NCI-H128 (cell line): ENCODE results near the gene PIGH.
"Not testable (repeated sequence)": the region's sequence is repeated elsewhere in the genome, so short reads cannot be mapped to it uniquely, and the experiment has no call there.

ENCODE experiments used
- DNase-seq: peaks from one replicate; lab custom pipeline; 2025; ENCODE audit not compliant: unreplicated experiment; lab: John Stamatoyannopoulos, UW

Gene PIGH

DNA sequence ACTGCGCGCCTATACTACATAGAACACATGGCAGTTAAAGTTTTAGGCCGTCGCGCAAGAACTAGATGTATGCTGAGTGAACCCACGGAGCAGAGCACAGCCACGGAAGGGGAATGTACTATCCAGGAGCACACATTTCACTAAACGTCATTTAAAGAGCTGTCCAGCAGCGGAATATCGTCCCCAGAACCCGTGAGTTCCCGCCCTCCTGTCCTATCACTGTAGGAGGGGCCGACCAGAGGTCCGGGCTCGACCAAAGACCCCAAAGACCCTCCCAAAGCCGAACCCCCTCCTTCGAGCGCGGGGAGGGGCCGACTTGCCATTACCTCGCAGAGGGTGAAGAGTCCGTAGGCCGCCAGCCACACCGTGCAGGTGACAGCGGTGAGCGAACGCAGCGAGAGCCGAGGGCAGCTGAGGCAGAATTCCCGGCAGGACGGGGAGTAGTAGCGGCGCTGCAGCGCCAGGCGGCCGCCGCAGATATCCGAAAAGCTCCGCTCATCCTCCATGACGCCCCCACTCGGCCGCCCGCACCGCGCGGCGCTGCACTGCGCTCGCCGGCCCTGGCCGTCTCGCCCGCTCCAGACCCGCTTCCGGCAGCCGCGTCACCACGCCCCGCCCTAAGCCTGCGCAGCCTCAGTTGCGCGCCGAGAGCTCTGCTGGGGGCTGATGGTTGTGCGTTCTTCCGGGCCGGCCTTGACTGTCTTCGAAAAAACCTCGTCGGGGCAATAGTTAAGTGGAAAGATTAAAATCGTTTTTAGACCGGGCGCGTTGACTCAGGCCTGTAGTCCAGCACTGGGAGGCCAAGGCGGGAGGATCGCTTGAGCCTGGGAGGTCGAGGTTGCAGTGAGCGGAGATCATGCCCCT, at the start of gene PIGH:
Gene PIGH (minus strand): TSS at position 571 of the 864 bp plus-strand sequence. CDS start 65 bp downstream, at position 506.
- DNase-seq: peak; percentile 53

DNA sequence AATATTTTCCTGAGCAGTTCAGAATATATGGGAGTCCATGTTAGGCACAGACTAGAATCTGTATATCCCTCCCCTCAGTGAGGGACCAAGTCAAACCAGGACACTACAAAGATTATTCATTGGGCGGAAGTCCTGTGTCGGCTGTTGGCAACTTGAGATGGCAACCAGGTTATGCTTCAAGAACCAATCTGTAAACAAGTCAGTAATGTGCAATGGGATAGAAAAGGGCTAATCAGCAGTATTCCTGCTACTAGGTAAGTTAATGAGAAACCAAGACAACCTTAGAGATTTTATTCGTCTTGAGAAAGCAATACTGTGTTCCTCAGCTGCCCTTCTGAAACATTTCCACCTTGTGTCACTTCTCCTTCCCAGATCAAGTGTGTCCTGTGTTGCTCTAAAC, 46.1 kb upstream of the PIGH start:
- DNase-seq: no peak

- no peak for DNase-seq
These were observed 45.3 kb upstream of the PIGH start for GRCh38 chr14:67645414-67645813.

DNA sequence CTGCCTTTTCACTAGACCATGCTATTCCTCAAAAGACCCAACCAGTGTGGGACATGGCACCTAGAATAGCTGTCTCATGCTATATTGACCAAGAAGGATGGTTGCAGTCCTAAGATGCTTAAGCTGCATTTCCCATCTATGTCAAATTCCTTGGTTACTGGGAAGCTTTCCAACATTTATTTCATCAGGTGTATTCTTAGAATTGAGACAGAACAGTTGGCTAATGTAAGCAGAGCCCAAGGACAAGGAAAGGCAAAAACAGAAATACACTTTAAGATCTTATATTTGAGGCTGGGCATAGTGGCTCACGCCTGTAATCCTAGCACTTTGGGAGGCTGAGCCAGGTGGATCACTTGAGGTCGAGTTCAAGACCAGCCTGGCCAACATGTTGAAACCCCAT, 44.4 kb upstream of the PIGH start:
- DNase-seq: no peak

GRCh38 chr14:67643713-67644112, 43.6 kb upstream of the PIGH start:
- DNase-seq: no peak

- DNase-seq: no peak
These were observed 42.1 kb upstream of the PIGH start for GRCh38 chr14:67641902-67642749.

- DNase-seq: no peak
These were observed 41.4 kb upstream of the PIGH start for GRCh38 chr14:67641480-67641879.

GRCh38 chr14:67638642-67639041, 38.6 kb upstream of the PIGH start:
- no peak for DNase-seq

- DNase-seq: peak; percentile 38
These were observed 36.4 kb upstream of the PIGH start for GRCh38 chr14:67636361-67636919.

- no peak for DNase-seq
These were observed 33.5 kb upstream of the PIGH start for GRCh38 chr14:67633451-67634147.

DNA sequence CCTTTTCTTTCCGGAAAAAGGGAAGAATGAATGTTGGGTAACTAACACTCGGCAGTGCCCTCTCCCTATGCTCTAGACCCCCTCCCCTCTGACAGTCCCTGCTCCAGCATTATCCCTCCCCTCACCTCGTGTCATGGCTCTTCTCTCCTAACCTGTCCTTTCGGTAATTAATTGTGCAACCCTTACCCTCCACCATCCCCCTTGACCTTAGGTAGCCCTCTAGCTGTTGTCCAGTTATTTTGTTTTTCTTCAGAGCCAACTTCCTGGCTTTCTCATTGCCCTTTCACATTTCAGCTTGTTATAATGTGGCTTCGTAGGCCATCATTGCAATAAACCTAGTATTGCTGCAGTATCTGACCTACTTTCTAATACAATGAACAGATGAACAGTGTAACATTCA, 30.9 kb upstream of the PIGH start:
- no peak for DNase-seq

- DNase-seq: no peak
These were observed 30.1 kb upstream of the PIGH start for GRCh38 chr14:67630186-67630585.

- no peak for DNase-seq
These were observed 27.5 kb upstream of the PIGH start for GRCh38 chr14:67627519-67627918.

GRCh38 chr14:67626131-67626530, 26.1 kb upstream of the PIGH start:
- not testable (repeated sequence) for DNase-seq

GRCh38 chr14:67623114-67623513, 23.0 kb upstream of the PIGH start:
- DNase-seq: no peak

GRCh38 chr14:67622675-67623074, 22.6 kb upstream of the PIGH start:
- no peak for DNase-seq

DNA sequence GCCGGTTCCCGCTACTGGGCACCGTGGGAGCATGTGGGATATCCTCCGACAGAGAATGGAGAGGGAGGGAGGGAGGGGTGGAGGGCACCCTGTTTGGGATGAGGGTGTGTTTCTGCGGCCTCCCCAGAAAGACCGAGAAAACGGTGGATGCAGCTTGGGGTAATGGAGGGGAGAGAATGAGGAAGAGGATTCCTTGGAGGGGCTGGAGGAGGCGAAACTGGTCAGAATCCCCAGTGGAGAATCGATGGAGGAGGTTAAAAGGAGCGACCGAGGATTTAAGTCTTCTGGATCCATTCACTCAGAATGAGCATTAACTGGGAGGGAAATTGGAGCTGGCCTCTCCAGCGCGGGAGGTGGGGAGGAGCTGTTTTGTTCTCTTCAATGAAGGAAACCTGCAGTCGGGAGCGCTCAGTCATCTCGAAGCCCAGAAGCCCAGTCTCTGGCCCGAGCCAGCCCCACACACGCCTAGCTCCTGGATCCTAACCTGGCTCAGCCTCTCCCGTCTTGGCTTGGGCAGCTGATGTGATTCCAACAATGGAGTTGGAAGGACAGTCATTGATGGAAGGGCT, 20.2 kb upstream of the PIGH start:
- peak; percentile 17 for DNase-seq

- DNase-seq: peak; percentile 91
These were observed 19.6 kb upstream of the PIGH start, which contains the start of gene ARG2 for GRCh38 chr14:67619446-67620216. Gene ARG2, plus strand, starts transcription at chr14:67619920. Its CDS starts 58 bp downstream, at chr14:67619978.

- no peak for DNase-seq
These were observed 18.6 kb upstream of the PIGH start for GRCh38 chr14:67618617-67619063.

- no peak for DNase-seq
These were observed 10.4 kb upstream of the PIGH start for GRCh38 chr14:67610491-67610890.
